Activated CD4-positive, alpha-beta T cell treated with anti-CD3 and anti-CD28 coated beads for 48 hours (primary cell): ENCODE data around the gene BMERB1.
"Not testable (repeated sequence)": the region's sequence is repeated elsewhere in the genome, so short reads cannot be mapped to it uniquely, and the experiment has no call there.

Experiments
- DNase-seq: peaks from one replicate; pipeline ENCODE4 v3.0.0-alpha.2; 2020

Gene BMERB1

DNA sequence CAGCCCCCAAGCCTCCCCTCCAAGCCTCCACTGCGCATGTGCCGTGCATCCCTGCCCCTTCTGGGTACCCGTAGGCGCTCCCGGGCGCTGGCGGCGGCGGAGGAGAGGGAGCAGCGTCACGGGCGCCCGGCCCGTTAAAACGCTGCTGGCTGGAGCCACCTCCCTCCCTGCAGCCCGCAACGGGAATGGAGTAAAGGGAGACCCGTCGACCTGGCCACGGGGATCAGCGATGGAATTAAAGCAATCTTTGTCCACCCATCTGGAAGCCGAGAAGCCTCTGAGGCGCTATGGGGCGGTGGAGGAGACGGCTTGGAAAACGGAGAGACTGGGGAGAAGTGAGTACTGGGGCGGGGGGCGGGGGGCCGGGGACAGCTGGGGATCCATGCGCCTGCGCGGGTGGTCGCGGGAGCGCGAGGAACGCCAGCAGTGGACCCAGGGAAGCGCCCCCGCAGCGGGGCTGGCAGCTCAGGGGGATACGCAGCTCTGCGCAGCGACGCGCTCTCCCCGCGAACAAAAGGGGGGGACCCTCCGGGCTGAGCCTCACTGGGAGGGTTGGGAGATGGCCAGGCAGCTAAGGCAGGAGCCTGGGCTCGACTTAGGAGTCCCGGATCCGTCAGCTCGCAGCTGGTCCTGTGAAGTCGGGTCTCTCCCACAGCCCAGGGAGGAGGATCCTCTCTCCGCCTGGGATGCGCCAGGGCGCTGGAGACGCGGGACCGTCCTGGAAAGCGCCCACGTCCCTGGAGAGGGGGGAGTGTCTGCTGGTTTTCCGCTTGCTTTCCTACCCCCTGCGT lies at the start of gene BMERB1:
TSS of gene BMERB1 (plus strand) at position 164 of the 791 bp plus-strand sequence. CDS start at position 230, 66 bp downstream.
- peak; percentile 82 for DNase-seq

DNA sequence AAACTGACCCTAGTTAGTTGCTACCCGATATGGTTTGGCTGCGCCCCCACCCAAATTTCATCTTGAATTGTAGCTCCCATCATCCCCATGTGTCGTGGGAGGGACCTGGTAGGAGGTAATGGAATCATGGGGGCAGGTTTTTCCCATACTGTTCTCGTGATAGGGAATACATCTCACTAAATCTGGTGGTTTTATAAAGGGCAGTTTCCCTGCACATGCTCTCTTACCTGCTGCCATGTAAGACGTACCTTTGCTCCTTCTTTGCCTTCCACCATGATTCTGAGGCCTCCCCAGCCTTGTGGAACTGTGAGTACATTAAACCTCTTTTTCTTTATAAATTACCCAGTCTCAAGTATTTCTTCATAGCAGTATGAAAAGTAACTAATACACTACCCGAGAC lies 46.3 kb upstream of the BMERB1 start:
- DNase-seq = not testable (repeated sequence)

GRCh38 chr16:15389916-15390315 lies 44.5 kb upstream of the BMERB1 start:
- not testable (repeated sequence) for DNase-seq

DNA sequence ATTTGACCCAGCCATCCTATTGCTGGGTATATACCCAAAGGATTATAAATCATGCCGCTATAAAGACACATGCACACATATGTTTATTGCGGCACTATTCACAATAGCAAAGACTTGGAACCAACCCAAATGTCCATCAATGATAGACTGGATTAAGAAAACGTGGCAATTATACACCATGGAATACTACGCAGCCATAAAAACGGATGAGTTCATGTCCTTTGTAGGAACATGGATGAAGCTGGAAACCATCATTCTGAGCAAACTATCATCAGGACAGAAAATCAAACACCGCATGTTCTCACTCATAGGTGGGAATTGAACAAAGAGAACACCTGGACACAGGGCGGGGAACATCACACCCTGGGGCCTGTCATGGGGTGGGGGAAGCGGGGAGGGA lies 41.4 kb upstream of the BMERB1 start:
- DNase-seq = not testable (repeated sequence)

DNA sequence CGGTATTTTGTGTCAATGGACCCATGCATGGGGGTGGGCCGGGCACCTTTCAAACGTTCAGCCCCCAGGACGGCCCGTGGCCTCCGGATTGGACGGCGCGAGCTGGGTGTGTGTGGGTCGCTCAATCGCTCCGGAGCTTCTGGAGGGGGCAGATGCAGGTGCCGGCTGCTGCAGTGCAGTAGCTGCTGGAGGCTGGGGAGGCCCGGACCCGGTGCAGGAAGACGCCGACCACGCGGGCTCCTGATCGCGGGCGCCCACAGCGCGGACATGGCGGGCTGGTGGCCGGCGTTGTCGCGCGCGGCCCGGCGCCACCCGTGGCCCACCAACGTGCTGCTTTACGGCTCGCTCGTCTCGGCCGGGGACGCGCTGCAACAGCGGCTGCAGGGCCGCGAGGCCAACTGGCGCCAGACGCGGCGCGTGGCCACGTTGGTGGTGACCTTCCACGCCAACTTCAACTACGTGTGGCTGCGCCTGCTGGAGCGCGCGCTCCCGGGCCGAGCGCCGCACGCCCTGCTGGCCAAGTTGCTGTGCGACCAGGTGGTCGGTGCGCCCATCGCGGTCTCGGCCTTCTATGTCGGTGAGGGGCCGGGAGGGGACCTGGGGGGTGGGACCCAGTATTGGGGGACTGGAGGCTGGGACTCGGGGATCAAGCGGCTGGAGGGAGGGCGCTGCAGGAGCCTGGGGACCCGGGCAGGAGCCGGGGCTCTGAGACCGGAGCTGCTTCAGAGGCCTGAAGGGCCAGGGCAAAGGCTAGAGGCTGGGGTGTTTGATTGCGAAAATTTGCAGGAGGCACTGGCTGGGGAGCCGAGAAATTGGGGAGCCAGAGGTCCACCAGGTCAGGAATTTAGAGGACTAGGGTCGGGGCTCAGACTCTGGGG lies 38.5 kb upstream of the BMERB1 start, which contains the start of gene MPV17L:
TSS of gene MPV17L (plus strand) at position 124 of the 878 bp plus-strand sequence. CDS start at position 268, 144 bp downstream.
- peak; percentile 20 for DNase-seq

- not testable (repeated sequence) for DNase-seq
Measured at GRCh38 chr16:15396509-15396829, 37.9 kb upstream of the BMERB1 start.

DNA sequence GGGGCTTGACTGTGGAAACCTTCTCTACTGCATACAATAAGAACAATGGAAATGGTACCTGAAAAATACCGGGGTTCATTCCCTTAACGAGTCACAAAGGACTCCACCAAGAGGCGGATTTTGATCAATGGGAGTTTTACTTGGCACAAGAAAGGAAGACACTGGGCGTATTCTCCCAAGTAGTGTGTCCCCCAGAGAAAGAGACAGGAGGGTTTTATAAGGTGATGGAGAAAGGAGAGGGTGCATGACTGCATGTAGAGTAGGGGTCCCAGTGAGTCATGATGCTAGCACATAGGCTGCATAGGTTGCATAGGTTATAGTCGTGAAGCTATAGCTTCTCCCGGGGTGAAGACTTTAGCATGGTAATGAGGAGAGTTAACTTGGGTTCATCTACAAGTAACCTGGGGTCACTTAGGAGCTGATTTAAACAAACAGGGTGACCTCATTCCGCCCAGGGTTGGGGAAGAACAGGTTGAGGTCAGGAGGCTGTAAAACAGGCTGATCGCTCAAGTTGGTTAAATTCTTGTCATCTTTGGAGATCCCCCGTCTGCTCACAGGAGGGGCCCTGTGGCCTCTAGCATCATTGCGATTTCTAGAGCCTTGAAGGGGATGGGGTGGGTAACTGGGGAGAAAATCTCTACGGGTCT lies 37.3 kb upstream of the BMERB1 start:
- no peak for DNase-seq

- DNase-seq = no peak
Measured at GRCh38 chr16:15398618-15399316, 35.6 kb upstream of the BMERB1 start.

GRCh38 chr16:15399317-15399716 lies 35.1 kb upstream of the BMERB1 start:
- DNase-seq = no peak

GRCh38 chr16:15400314-15400713 lies 34.1 kb upstream of the BMERB1 start:
- not testable (repeated sequence) for DNase-seq

DNA sequence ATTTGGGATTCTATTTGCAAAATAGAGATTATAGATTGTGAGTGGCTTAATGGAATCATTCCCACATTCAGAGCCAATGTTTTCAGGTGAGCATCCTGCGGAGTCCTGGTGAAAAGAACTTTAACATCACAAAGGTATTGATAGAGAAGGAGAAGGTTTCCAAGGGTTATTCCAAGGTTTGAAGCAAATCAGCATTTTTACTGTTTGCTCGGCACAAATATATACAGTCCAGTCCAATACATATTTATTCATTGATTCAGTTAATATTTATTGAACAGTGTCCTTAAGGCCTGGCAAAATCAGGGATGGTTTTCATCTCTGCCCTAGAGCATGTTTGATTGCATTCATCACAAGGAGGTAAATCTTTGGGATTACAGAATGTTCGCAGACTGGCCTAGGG lies 32.4 kb upstream of the BMERB1 start:
- no peak for DNase-seq

- no peak for DNase-seq
Measured at GRCh38 chr16:15403392-15403995, 30.9 kb upstream of the BMERB1 start.

DNA sequence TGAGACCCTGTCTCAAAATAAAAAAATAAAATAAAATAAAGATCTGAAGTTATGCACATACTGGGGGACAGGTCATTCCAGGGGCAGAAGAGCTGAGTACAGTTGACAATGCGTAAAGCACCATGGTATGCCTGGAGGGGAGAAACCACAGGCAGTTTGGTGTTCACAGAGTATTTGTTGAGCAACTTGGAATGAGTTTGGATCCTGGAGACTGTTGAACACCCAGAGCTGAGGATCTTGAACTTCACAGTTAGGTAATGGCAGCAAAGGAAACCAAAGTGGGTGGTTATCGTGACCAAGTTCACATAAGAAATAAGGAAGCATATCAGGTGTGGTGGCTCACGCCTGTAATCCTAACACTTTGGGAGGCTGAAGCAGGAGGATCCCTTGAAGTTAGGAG lies 30.3 kb upstream of the BMERB1 start:
- not testable (repeated sequence) for DNase-seq

GRCh38 chr16:15404792-15405191 lies 29.6 kb upstream of the BMERB1 start:
- DNase-seq = no peak

DNA sequence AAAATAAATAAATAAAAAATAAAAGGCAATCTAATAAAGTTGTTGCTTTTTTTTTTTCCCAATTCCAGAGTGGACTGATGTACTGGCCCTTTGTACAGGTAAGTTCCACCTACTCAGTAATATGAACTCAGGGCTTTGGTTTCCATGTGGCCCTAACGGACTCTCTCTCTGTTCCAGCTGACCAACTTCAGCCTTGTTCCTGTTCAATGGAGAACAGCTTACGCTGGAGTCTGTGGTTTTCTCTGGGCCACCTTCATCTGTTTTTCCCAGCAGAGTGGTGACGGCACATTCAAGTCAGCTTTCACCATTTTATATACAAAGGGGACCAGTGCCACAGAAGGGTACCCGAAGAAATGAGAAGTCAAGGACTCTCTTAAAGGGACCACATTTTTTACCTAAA lies 26.6 kb upstream of the BMERB1 start:
- DNase-seq = not testable (repeated sequence)

- DNase-seq = not testable (repeated sequence)
Measured at GRCh38 chr16:15409476-15409875, 24.9 kb upstream of the BMERB1 start.

DNA sequence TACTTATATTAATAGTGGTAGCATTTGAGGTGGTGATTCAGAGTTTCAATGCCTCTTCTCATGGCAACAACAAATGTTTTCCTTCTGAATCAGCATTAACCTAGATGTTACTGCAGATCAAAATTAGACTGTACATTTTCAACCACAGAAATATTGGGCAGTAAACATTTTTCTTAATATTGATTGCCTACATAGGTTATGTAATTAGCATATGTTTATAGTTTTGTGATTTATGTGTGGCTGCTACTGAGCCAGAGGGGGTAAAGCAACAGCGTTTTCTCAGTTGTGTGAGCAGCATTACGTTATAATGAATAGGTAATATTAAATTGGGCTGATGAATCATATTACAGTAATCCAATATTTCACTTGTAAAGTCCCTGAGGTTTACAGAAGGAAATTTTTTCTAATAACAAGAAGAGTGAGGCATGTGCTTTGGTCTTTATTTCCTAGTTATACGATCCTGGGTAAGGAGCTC lies 18.8 kb upstream of the BMERB1 start:
- no peak for DNase-seq

GRCh38 chr16:15417197-15417596 lies 17.2 kb upstream of the BMERB1 start:
- no peak for DNase-seq

- no peak for DNase-seq
Measured at GRCh38 chr16:15418206-15418605, 16.2 kb upstream of the BMERB1 start.

- not testable (repeated sequence) for DNase-seq
Measured at GRCh38 chr16:15421696-15422095, 12.7 kb upstream of the BMERB1 start.

DNA sequence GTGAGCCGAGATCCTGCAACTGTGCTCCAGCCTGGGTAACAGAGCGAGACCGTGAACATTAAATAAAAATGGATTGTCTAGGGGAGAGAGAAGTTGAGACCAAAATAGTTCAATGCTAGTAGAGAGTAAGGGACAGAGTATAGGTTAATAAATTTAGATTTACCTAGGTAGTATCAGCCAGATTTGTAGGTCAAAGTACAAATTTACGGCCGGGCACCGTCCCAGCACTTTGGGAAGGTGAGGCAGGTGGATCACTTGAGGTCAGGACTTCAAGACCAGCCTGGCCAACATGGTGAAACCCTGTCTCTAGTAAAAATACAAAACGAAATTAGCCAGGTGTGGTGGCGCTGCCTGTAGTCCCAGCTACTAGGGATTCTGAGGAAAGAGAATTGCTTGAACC lies 12.2 kb upstream of the BMERB1 start:
- no peak for DNase-seq

- DNase-seq = no peak
Measured at GRCh38 chr16:15425861-15426260, 8.5 kb upstream of the BMERB1 start.
